Endothelial cell of umbilical vein (primary cell): ENCODE results near the gene ATP8B2.

Experiments used
- EZH2 ChIP-seq: IDR thresholded peaks from 2 replicates; pipeline ENCODE4 v1.6.1; 2012; ENCODE audit warnings: borderline replicate concordance, low read depth, mild to moderate bottlenecking, moderate library complexity, low read length, inconsistent platforms; ENCODE audit not compliant: severe bottlenecking
- FOS ChIP-seq: IDR thresholded peaks from 2 replicates; pipeline ENCODE4 v1.6.1; 2011; ENCODE audit warnings: mild to moderate bottlenecking, low read length, moderate library complexity, borderline replicate concordance; ENCODE audit not compliant: insufficient read depth
- POLR2A ChIP-seq: IDR thresholded peaks from 2 replicates; pipeline ENCODE4 v1.6.1; 2012; ENCODE audit warnings: low read depth, mild to moderate bottlenecking, control low read depth, low read length
- POLR2AphosphoS5 ChIP-seq: IDR thresholded peaks from 2 replicates; pipeline ENCODE4 v1.6.1; 2012; ENCODE audit warnings: low read depth, mild to moderate bottlenecking, control low read depth, low read length, moderate library complexity; ENCODE audit not compliant: insufficient read depth
- TF ChIP-seq, protein P1 (sequence below), 2 donors: IDR thresholded peaks; 1 replicate in 1 of 2; 2 replicates in 1 of 2; pipeline ENCODE4 v1.5.1; 2011; ENCODE audit warnings: low read length in 2 of 2, mild to moderate bottlenecking in 2 of 2, moderate library complexity in 2 of 2, control low read depth in 1 of 2, inconsistent platforms in 1 of 2, low read depth in 1 of 2; ENCODE audit not compliant: insufficient read depth in 1 of 2; ENCODE audit errors: extremely low read depth in 1 of 2
- TF ChIP-seq, protein P2 (sequence below): IDR thresholded peaks from 2 replicates; pipeline ENCODE4 v1.6.1; 2011; ENCODE audit not compliant: insufficient read depth, insufficient read length

DNA sequence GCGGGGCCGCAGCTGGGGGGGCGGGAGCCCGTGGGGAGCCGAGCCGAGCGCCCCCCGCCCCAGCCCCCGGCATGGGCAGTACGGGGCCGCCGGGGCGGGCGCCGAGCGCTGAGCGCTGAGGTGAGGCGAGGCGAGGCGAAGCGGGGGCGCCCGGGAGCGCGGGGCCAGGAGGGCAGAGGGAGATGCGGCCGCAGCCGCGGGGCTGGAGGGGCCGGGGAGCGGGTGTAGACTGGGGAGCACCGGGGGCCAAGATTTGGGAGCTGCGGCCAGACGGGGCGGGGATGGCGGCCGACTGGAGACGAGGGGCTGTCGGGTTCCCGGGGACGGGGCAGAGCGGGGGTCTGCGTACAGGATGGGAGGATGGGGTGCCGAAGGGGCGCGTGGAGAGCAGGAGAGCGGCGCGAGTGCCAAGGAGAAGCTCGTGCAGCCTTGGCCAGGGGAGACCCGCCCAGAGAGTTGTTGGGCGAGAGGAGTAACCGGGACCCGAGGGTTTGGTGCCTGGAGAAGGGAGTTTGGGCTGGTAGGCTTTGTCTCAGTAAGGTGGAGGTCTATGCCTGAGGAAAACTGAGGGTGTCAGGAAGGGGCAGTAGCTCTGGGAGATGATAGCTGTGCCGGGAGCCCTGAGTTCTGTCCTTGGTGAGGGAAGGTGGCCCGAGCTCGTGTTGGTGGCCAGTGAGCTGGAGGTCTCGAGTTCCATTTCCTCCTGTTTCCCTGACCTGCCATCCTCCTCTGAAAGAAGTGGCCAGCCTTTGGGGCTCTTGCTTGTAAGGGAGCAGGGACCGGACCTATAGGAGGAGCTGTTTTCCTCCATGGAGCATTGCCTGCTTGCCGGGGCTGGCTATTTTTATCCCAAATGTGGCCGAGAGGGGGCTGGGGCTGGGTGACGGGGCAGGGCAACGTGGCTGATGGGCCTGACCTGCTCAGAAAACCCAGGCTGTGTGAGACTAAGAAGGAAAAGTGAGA lies 539 bp downstream of the ATP8B2 start:
- TF ChIP-seq, protein P1, sequence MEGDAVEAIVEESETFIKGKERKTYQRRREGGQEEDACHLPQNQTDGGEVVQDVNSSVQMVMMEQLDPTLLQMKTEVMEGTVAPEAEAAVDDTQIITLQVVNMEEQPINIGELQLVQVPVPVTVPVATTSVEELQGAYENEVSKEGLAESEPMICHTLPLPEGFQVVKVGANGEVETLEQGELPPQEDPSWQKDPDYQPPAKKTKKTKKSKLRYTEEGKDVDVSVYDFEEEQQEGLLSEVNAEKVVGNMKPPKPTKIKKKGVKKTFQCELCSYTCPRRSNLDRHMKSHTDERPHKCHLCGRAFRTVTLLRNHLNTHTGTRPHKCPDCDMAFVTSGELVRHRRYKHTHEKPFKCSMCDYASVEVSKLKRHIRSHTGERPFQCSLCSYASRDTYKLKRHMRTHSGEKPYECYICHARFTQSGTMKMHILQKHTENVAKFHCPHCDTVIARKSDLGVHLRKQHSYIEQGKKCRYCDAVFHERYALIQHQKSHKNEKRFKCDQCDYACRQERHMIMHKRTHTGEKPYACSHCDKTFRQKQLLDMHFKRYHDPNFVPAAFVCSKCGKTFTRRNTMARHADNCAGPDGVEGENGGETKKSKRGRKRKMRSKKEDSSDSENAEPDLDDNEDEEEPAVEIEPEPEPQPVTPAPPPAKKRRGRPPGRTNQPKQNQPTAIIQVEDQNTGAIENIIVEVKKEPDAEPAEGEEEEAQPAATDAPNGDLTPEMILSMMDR (IDR thresholded peaks at IDR 0.05; ENCODE audit: extremely low read depth in 1 of 2, insufficient read depth in 1 of 2, low read depth in 1 of 2, low read length in 2 of 2) = peak; percentile 57 to 83
- TF ChIP-seq POLR2A (peak; percentile 45), EZH2 (no peak), POLR2AphosphoS5 (peak; percentile 41), FOS (no peak)
- TF ChIP-seq, protein P2, sequence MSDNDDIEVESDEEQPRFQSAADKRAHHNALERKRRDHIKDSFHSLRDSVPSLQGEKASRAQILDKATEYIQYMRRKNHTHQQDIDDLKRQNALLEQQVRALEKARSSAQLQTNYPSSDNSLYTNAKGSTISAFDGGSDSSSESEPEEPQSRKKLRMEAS = no peak
